GM12875 (cell line): ENCODE data around the gene AGRP.

Experiments used
- H3K4me3 ChIP-seq: one replicate; pipeline ENCODE4 v1.5.1; 2011; ENCODE audit warnings: low read depth, low read length, control low read depth
- TF ChIP-seq, protein P1 (sequence below): IDR thresholded peaks from 2 replicates; pipeline ENCODE4 v1.5.1; 2011; ENCODE audit warnings: low read depth, mild to moderate bottlenecking, control low read depth, inconsistent platforms, low read length, moderate library complexity, borderline replicate concordance; ENCODE audit not compliant: insufficient read depth

The AGRP gene

DNA sequence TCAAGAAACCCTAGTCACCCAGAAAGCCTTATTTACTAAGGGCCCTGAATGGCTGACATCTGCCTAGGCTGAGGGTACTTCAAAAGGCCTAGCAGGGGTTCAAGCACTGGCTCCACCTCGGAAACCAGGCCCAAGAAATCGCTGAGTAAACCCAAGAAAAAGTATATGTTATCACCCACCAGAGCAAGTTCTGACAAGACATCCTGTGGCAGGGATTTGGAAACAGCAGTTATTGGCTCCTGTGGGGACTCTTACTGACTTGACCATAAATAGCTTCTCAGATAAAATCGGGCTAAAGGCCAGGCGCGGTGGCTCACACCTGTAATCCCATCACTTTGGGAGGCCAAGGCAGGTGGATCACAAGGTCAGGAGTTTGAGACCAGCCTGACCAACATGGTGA is 14.6 kb downstream of the AGRP start:
- H3K4me3 ChIP-seq: no peak overlapping the region
- TF ChIP-seq, protein P1, sequence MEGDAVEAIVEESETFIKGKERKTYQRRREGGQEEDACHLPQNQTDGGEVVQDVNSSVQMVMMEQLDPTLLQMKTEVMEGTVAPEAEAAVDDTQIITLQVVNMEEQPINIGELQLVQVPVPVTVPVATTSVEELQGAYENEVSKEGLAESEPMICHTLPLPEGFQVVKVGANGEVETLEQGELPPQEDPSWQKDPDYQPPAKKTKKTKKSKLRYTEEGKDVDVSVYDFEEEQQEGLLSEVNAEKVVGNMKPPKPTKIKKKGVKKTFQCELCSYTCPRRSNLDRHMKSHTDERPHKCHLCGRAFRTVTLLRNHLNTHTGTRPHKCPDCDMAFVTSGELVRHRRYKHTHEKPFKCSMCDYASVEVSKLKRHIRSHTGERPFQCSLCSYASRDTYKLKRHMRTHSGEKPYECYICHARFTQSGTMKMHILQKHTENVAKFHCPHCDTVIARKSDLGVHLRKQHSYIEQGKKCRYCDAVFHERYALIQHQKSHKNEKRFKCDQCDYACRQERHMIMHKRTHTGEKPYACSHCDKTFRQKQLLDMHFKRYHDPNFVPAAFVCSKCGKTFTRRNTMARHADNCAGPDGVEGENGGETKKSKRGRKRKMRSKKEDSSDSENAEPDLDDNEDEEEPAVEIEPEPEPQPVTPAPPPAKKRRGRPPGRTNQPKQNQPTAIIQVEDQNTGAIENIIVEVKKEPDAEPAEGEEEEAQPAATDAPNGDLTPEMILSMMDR: no peak

DNA sequence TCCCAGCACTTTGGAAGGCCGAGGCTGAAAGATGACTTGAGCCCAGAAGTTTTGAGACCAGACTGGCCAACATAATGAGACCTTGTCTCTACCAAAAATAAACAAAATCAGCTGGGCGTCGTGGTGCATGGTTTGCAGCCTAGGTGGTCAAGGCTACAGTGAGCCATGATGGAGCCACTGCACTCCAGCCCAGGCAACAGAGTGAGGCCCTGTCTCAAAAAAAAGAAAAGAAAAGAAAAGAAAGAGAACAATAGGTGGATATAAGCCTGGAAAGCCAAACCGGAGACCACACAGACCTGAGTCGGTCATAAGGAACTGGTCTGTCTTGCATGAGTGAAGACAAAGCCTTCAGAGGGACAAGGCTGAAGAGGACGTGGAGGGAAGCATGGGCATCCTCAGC is 16.8 kb downstream of the AGRP start:
- TF ChIP-seq, protein P1: no peak

DNA sequence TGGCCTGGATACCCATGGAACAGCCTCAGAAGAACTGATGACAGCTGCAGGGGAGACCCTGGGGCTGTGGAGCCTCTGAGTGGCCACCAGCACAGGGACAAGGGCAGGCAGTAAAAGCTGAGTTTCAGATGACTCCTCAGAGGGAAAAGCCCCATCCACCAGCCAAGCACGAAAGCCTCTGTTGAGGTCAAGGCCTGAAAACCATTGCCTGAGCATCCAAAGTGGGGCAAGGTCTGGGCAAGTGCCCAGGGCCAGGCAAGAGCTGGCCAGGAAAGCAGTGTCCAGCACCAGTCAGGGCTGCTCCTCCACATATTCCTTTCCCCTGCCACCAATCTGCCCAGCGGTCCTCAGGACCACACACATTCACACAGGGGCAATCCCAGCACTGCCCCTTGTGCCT is 18.8 kb downstream of the AGRP start:
- no peak overlapping the region for H3K4me3 ChIP-seq
- TF ChIP-seq, protein P1: no peak

More for the DNA sequence above, 16.8 kb downstream of the AGRP start:
- H3K4me3 ChIP-seq: no peak overlapping the region

DNA sequence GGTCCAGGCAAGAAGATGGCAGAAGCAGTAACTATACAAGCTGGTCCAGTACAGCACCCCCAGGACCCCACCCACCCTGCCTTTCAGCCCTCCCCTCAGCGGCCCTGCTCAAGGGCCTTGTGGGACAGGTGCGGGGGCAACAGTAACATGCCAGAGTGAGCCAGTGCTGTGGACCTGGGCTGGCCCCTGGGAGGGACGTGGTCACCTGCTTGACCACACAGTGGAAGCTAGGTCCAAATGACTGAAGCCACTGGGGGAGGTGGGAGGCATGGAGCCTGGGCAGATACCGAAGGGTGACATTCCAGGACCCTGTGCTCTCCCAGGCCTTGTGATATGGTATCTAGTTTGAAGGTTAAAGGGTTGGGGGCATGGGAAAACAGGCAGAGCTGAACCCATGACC is 19.7 kb downstream of the AGRP start:
- TF ChIP-seq, protein P1: no peak
- H3K4me3 ChIP-seq: no peak overlapping the region

DNA sequence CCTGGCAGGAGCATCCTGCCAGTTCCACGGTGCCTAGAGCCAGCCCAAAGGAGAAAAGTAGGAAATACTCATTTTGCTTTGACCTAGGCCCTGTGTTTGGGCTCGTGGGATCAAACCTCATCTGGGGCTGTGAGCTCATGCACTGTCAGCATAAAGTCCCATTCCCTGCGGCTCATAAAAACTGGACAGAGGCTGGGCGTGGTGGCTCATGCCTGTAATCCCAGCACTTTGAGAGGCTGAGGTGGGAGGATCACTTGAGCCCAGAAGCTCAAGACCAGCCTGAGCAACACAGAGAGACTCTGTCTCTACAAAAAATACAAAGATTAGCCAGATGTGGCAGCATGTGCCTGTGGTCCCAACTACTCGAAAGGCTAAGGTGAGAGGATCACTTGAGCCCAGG is 20.3 kb downstream of the AGRP start:
- TF ChIP-seq, protein P1: no peak
- no peak overlapping the region for H3K4me3 ChIP-seq

DNA sequence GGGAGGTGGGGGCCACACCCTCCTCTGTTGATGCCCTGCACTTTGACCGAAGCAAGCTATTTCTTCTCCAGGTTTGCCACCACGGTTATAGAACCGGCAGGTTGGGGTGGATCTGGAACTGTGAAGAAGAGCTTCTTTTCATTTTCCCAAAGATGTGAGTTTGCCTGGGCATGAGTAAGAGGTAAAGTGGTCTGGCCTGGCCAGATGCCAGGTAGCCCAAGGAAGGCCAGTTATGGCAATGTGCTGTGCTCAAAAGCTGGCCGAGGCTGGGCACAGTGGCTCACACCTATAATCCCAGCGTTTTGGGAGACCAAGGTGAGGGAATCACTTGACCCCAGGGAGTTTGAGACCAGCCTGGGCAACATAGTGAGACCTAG is 21.1 kb downstream of the AGRP start:
- no peak overlapping the region for H3K4me3 ChIP-seq
- TF ChIP-seq, protein P1: no peak

DNA sequence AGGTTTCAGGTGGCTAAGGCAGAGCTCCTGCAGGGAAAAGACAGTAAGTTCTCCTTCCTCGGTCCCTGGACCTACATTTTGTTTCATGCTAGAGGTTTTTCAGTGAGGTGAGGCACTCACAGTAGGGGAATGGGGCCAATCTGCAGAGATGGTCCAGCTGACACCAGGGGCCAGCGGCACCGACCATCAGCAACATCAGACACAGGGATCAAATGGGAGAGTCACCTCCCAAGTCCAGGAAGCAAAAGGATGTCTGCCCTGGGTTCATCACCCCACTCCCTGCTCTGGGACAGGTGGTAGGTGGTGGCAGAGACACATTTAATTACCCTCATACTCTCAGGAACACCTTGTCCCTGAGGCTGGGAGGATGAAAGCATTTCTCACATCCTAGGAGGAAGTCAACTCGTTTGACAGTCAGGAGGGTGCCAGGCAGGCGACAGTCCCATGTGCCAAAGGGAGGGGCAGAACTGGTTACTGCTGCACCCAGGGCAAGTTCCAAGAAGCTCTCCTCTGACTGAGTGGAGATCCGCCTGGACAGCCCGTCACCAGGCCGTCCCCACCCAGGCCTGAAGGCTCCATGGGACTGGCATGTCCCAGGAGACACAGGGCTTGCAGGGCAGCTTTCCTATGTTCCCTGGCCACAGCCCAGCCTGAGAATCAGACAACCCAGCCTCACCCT is 21.6 kb downstream of the AGRP start:
- no peak overlapping the region for H3K4me3 ChIP-seq
- TF ChIP-seq, protein P1: no peak
